Cortex of kidney (tissue), 1 donor: Measurements from ENCODE around the gene FKBP14.
"Not testable (repeated sequence)": the region's sequence is repeated elsewhere in the genome, so short reads cannot be mapped to it uniquely, and the experiment has no call there.

Source experiments
- DNase-seq: peaks from one replicate; lab custom pipeline; 2025; lab: John Stamatoyannopoulos, UW

The FKBP14 gene

GRCh38 chr7:29990931-29991330 is 35.6 kb downstream of the FKBP14 start:
- DNase-seq = no peak

DNA sequence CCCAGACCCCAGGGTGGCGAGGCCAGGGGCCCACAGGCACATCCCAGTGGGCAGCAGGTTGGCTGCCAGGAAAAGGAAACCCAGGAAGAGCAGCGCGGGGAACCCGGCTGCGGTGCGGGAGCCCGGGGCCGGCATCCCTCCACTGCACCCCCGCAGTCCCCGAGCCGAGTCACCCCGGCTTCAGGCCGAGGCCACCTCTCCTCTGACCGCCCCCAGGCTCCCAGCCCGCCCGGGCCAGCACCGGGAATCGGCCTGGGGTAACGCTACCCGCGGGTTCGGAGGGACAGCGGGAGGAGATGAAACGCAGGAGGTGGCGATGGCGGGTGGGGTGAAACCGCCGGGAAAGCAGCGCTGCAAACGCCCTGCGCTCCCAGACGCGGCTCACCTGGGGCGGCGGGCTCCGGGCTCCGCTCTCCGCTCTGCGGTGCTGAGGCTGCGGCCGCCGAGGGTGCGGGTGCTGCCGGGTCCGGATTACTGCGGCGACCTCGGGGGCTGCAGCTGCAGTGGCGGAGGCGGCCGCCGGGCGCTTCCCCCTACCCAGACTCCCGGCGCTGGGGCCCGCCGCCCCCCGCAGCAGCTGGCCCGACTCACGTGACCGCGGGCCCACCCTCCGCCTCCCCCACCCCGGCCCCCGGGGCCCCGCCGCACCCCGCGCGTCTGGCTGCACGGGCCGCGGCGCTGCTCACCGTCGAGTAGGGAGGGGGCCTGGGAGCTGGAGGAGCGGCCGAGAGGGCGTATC is 37.1 kb downstream of the FKBP14 start, which contains the start of gene SCRN1:
TSS of gene SCRN1 (minus strand) at position 545 of the 739 bp plus-strand sequence. CDS start 20,734 bp downstream, outside the sequence.
- DNase-seq = no peak

GRCh38 chr7:29988424-29989256 is 37.9 kb downstream of the FKBP14 start:
- DNase-seq = no peak

DNA sequence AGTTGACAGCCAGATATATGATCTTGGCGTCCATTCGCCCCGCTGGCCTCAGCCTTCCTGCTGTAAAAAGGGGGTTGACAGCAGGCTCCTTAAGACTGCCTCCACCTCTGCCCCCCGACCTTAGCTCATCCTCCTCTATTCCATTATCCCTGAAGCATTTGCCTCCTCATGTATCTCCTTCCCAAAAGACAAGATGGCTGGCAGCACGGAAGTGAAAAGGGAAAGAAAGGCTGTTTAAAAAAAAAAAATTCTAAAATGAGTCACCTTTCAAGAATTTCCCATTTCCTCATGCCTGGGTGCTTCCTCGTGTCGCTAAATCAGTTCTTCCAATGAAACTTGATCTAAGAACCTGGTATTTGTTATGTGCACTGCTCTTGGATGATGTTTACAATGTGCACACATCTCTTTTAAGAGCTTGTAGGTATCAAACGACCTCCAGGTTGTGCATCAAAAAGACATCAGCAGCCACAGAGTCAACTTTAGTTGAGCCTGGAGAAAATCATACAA is 38.6 kb downstream of the FKBP14 start:
- no peak for DNase-seq

GRCh38 chr7:29987083-29987482 is 39.4 kb downstream of the FKBP14 start:
- no peak for DNase-seq

DNA sequence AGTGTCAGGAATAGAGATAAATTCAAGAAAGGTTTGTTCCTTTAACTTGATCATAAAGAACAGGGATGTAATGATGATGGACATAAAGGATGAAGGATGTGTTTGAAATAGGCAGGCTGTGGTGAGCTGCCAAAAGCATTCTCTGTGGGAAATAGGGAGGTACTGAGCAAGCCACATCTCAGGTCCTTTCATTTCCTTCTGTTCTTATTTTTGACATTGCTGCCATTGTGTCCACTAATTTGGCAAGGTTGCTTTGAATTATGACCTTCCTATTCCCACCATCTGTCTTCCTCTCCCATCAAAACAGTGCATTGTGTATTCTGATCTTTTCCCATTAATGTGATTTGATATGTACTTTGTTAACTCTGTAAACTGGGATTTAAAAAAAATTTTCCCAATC is 46.4 kb downstream of the FKBP14 start:
- DNase-seq = no peak

DNA sequence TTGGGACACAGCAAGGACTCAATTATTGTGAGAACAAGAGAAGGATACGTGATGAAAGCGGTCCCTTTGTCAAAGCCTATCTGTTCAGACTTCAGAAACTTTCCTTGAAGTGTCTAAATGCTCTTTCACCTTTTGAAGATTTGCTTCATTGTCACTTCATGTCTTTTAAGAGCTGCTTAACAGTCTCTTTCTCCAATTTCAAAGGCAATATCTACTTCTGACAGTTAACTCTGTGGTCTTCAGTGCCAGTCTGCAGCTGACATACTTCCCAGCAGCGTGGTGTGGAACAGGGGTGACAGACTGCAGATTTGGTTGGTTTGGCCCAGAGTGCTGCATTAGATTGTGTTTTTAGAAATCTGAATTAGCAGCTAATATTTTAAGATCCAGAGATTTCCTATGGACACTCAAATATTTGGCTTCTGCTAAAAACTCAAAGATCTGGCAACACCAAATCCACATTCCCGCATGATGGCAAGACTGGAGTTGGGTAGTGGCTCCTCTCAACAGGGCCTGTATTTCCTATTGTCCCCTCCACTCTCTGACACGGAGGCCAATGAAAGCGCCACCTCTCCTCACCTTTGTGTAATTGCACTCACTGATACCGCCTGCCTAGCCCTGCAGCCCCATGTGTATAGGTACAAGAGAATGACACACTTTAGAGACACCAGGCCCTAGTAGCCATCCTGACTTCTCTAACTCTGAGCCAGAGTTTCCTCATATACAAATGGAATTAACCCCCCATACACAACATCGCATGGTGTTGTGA is 48.4 kb downstream of the FKBP14 start:
- no peak for DNase-seq

DNA sequence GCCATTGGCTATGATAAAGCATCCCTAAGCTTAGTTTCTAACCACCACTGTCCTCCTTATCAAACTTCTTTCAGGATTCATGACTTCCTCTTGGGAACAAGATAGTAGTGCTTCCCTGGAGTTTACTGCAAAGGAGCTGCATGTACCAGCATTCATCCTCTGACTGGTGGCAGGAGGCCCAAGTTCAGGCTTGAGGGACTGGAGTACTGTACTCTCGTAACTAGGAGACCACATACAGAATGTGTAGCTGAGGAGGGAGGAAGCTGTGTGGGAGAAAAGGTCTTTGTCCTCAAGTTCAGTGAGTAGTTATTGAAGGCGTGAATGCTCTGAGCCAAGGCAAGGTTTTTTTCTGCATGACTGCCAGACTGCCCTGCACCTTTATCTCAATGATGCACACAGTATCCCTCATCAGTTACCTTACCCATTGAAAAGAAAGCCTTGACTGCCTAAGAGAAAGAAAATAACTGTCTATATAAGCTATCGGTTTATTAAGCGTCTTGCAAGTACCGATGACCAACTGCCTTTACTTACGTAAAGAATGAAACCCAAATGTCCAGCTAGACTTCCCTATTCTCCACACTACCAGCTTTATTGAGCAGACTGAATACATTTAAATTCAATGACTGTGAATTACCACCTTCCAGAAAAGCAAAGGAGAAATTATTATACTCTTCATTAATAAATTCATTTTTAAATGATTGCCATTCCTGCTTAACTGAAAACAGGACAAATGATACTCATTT is 49.7 kb downstream of the FKBP14 start:
- no peak for DNase-seq

DNA sequence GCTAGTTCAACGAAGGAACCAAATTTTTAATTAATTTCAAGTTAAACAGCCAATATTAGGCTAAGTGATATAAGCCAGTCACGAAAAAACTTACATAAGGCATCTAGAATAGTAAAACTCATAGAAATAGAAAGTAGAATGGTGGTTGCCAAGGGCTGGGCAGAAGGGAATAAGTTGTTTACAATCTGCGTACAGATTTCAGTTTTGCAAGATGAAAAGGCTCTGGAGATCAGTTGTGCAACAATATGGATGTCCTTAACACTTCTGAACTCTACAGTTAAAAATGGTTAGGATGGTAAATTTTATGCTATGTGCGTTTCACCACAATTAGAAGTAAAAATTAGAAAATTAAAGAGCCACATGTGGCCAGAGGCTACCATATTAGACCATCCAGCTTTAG is 50.2 kb downstream of the FKBP14 start:
- DNase-seq = no peak

DNA sequence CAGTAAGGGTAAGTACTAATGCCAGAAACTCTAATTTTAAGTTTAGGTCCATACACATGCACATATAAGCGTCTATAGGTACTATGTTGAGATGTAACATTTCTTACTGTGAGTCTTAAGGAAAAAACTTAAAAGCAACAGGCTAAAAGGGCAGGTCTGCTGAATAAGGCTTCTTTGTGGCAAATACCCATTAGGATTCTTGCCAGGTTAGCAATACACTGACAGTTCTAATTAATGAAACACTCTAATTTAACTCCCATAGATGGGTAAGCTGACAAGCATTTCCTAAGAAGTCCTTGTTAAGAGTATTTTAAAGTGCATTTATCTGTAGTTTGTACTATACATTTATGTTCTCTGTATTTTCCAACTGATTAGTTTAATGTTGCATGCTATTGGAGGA is 50.9 kb downstream of the FKBP14 start:
- DNase-seq = no peak

GRCh38 chr7:29974286-29974685 is 52.2 kb downstream of the FKBP14 start:
- DNase-seq = no peak

DNA sequence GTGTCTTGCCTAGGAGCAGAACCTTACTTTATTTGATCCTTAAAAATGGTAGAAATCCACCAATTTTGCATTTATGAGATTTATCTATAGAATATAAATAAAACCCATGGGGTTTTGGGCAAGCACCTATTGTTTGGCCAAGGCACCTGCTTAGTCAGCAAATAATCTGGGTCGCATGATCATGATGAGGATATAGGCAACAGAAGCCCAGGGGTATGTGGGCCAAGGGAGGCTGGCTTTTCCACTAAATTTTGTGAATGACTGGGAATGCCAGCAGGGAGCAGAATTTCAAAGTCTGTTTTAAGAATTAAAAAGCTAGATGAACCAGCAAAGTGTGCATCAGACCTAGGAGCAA is 54.2 kb downstream of the FKBP14 start:
- no peak for DNase-seq

GRCh38 chr7:29971566-29972314 is 54.8 kb downstream of the FKBP14 start:
- no peak for DNase-seq

DNA sequence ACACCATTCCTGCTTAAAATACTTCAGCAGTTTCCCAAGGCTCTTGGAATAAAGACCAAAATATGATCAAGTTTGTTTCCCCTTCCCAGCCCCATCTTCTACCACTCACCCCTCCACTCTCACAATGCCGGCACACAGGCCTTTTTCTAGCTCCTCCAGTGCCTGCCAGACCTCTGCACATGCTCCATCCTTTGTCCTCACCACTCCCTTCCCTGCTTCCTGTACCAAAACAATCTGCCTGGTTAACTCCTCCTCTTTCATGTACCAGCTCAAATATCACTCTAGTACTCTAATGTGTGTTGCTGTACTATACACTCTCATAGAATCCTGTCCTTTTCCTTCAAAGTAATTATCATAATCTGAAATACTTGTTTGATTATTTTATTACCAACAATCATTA is 56.3 kb downstream of the FKBP14 start:
- DNase-seq = no peak

- no peak for DNase-seq
These were observed 56.8 kb downstream of the FKBP14 start for GRCh38 chr7:29969738-29970137.

DNA sequence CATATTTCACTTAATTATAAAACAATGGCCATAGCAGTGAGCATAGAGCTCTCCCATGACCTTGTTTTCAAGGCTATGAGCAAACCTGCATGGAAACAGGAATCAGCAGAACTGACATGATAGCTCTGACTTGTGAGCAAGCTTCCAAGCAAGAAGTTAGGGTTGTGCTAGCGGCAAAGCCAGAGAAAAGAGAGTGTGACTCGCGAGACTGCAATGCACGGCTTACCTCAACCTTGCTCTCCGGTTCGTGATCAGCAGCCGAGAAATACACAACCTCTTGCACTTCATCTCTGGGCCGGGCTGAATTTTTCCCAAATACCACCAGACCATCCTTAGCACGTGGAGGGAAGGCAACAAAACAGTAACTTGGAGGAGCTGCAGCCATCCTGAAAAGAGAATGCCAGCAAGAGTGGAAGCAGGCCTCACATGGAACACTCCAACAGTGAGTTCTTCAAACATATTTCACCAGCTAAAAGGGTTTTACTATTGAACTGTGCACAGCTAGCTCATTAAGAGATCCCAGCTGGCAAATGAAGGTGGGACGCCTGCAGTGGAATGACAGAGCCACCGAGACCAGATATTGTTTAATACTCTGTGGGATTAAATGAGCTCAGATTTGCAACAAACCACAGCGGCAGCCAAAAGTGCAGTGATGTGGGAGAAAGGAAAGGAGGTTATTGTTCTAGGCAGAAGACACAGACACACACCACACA is 57.7 kb downstream of the FKBP14 start:
- DNase-seq = no peak

DNA sequence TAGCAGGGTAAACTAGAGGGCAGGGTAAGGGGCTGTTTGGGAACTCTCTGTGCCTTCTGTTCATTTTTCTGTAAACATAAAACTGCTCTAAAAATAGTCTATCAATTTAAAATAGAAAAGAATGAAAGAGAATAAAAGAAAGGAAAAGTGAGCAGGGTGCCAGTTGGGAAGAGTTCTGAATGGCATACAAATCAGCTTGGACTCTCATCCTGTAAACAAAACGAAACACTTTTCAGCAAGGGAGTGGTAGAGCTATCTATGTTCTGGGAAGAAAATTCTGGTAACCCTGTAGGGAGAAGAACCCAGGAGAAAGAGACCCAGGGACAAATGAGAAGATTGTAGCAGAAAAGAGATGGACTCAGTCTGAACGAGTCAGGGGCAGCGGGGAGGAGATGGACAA is 61.5 kb downstream of the FKBP14 start:
- DNase-seq = no peak

- no peak for DNase-seq
These were observed 64.5 kb downstream of the FKBP14 start for GRCh38 chr7:29962035-29962434.

- not testable (repeated sequence) for DNase-seq
These were observed 64.9 kb downstream of the FKBP14 start for GRCh38 chr7:29961611-29962010.
